Tibial artery (tissue), 4 donors: ENCODE data around the gene RPF1.
"Not testable (repeated sequence)": the region's sequence is repeated elsewhere in the genome, so short reads cannot be mapped to it uniquely, and the experiment has no call there.

Experiments
- DNase-seq, 2 donors: peaks; one replicate each; pipeline ENCODE4 v3.0.0-alpha.2; 2019
- H3K27ac ChIP-seq, 2 donors: fragments of 200-600 bp; sonication (generic) in 1 of 2; 1 replicate in 1 of 2; 2 replicates in 1 of 2; pipeline ENCODE4 v1.5.1; 2018 to 2019; ENCODE audit warnings: mild to moderate bottlenecking in 1 of 2
- H3K27me3 ChIP-seq, 2 donors: fragments of 200-600 bp; sonication (generic) in 1 of 2; one replicate each; pipeline versions ENCODE4 v1.5.1 to v1.6.0; 2016 to 2019
- H3K36me3 ChIP-seq, 3 donors: fragments of 200-600 bp; sonication (generic) in 2 of 3; one replicate each; pipeline ENCODE4 v1.5.1; 2016 to 2019; ENCODE audit warnings: mild to moderate bottlenecking in 2 of 3
- H3K4me1 ChIP-seq, 4 donors: fragments of 200-600 bp; sonication (generic) in 2 of 4; 1 replicate in 3 of 4; 2 replicates in 1 of 4; pipeline ENCODE4 v1.5.1; 2016 to 2019
- H3K4me3 ChIP-seq, 2 donors: fragments of 200-600 bp; sonication (generic) in 1 of 2; 1 replicate in 1 of 2; 2 replicates in 1 of 2; pipeline ENCODE4 v1.5.1; 2018 to 2019; ENCODE audit warnings: mild to moderate bottlenecking in 2 of 2
- H3K9me3 ChIP-seq, 3 donors: fragments of 200-600 bp; sonication (generic) in 1 of 3; one replicate each; pipeline ENCODE4 v1.5.1; 2016 to 2019
- CTCF ChIP-seq, 2 experiments: fragments of 200-600 bp in 1 of 2; fragments of 450-650 bp in 1 of 2; IDR thresholded peaks; one replicate each; pipeline ENCODE4 v1.5.1; 2017 to 2019; ENCODE audit warnings: antibody characterized with exemption in 2 of 2, mild to moderate bottlenecking in 1 of 2, moderate library complexity in 1 of 2
- intact Hi-C: fragments of 100-400 bp; cut with DNase I; formaldehyde crosslinking; loops from one replicate; pipeline ENCODE4 v1.15.0; 2023; ENCODE audit warnings: low total_unique reads

RPF1 gene

GRCh38 chr1:84434801-84435549, 44.1 kb upstream of the RPF1 start:
- Histone ChIP-seq H3K4me1 (peaks cover 0 to 4% (median 0%) of the 10 kb centered on the region in 4 donors), H3K9me3 (peaks cover 0 to 3% (median 0%) of the 10 kb centered on the region in 3 donors), H3K27me3 (no peaks in the 10 kb centered on the region), H3K4me3 (no peak overlapping the region), H3K27ac (no peak overlapping the region), H3K36me3 (no peaks in the 10 kb centered on the region)
- no peak for DNase-seq
- no peak for TF ChIP-seq CTCF (IDR thresholded peaks at IDR 0.05)
- intact Hi-C loops = loop anchor here (10.0 kb wide), 1 partner anchor 500 kb away; no protein-coding TSS in a partner anchor

GRCh38 chr1:84436876-84437655, 42.0 kb upstream of the RPF1 start:
- H3K27me3 ChIP-seq = no peaks in the 10 kb centered on the region
- intact Hi-C loops = loop anchor here (10.0 kb wide), 1 partner anchor 502 kb away; no protein-coding TSS in a partner anchor
- DNase-seq = no peak
- no peak overlapping the region for H3K27ac ChIP-seq
- TF ChIP-seq CTCF (IDR thresholded peaks at IDR 0.05) = no peak
- H3K9me3 ChIP-seq = no peaks in the 10 kb centered on the region
- peaks cover 0 to 4% (median 0%) of the 10 kb centered on the region in 4 donors for H3K4me1 ChIP-seq
- H3K4me3 ChIP-seq = no peak overlapping the region
- no peaks in the 10 kb centered on the region for H3K36me3 ChIP-seq

- no peaks in the 10 kb centered on the region for H3K27me3 ChIP-seq
- H3K4me3 ChIP-seq = no peak overlapping the region
- DNase-seq = no peak
- TF ChIP-seq CTCF (IDR thresholded peaks at IDR 0.05) = peak; percentile 49 to 80
- H3K27ac ChIP-seq = no peak overlapping the region
- no peaks in the 10 kb centered on the region for H3K36me3 ChIP-seq
- intact Hi-C loops = loop anchor here (5.0 kb wide), 1 partner anchor 165 kb away; no protein-coding TSS in a partner anchor
- H3K4me1 ChIP-seq = peaks cover 0 to 4% (median 0%) of the 10 kb centered on the region in 4 donors
- no peaks in the 10 kb centered on the region for H3K9me3 ChIP-seq
These were observed 36.8 kb upstream of the RPF1 start for GRCh38 chr1:84442256-84442655.

GRCh38 chr1:84442747-84443646, 36.1 kb upstream of the RPF1 start:
- not testable (repeated sequence) for H3K27me3 ChIP-seq, DNase-seq, H3K9me3 ChIP-seq, H3K36me3 ChIP-seq, H3K4me1 ChIP-seq, H3K4me3 ChIP-seq, H3K27ac ChIP-seq
- intact Hi-C loops = loop anchor here (5.0 kb wide), 1 partner anchor 164 kb away; no protein-coding TSS in a partner anchor

GRCh38 chr1:84448704-84449103, 30.4 kb upstream of the RPF1 start:
- H3K4me1 ChIP-seq, H3K27ac ChIP-seq, H3K36me3 ChIP-seq, H3K9me3 ChIP-seq, intact Hi-C loops, H3K27me3 ChIP-seq, H3K4me3 ChIP-seq, DNase-seq: not testable (repeated sequence)

- intact Hi-C loops = loop anchor here (10.0 kb wide), 1 partner anchor 314 kb away; no protein-coding TSS in a partner anchor
- no peak for TF ChIP-seq CTCF (IDR thresholded peaks at IDR 0.05)
- no peak for DNase-seq
These were observed 28.2 kb upstream of the RPF1 start for GRCh38 chr1:84450910-84451309.

More at GRCh38 chr1:84450910-84451309, 28.2 kb upstream of the RPF1 start:
- no peaks in the 10 kb centered on the region for H3K36me3 ChIP-seq
- no peak overlapping the region for H3K27ac ChIP-seq
- H3K9me3 ChIP-seq = no peaks in the 10 kb centered on the region
- no peaks in the 10 kb centered on the region for H3K4me1 ChIP-seq
- H3K27me3 ChIP-seq = no peaks in the 10 kb centered on the region
- no peak overlapping the region for H3K4me3 ChIP-seq
